Body of pancreas (tissue), 4 donors: ENCODE measurements around the gene TEFM. TPM values are rescaled to one million over a fixed set of nuclear protein-coding genes. Genes with fewer than 3 reads are reported as not detected.
"Not testable (repeated sequence)": the region's sequence is repeated elsewhere in the genome, so short reads cannot be mapped to it uniquely, and the experiment has no call there.

Experiments used
- ATAC-seq: fragments of 150-250 bp; one replicate; pipeline ENCODE4 v1.9.1; 2016
- DNase-seq, 4 donors: peaks; one replicate each; pipeline ENCODE4 v3.0.0-alpha.2; 2019
- H3K27ac ChIP-seq, 4 donors: fragments of 200-600 bp; sonication (generic); 1 replicate in 3 of 4; 2 replicates in 1 of 4; pipeline versions ENCODE4 v1.5.1 to v1.6.1; 2016 to 2019; ENCODE audit warnings: mild to moderate bottlenecking in 1 of 4, mixed read lengths in 1 of 4, moderate library complexity in 1 of 4
- H3K27me3 ChIP-seq, 2 donors: fragments of 200-600 bp; sonication (generic); one replicate each; pipeline ENCODE4 v1.6.0; 2016; ENCODE audit warnings: mild to moderate bottlenecking in 1 of 2
- H3K36me3 ChIP-seq, 2 donors: fragments of 200-600 bp; sonication (generic); replicated peaks in 1 of 2; 2 replicates each; pipeline ENCODE4 v1.5.1; 2016; ENCODE audit warnings: low read depth in 2 of 2; ENCODE audit not compliant: insufficient read depth in 1 of 2
- H3K4me1 ChIP-seq: fragments of 200-600 bp; sonication (generic); one replicate; pipeline ENCODE4 v1.6.0; 2016
- H3K4me3 ChIP-seq, 2 donors: fragments of 200-600 bp; sonication (generic); 1 replicate in 1 of 2; 2 replicates in 1 of 2; pipeline ENCODE4 v1.5.1; 2016 to 2019
- H3K9me3 ChIP-seq, 3 donors: fragments of 200-600 bp; sonication (generic); 1 replicate in 2 of 3; 2 replicates in 1 of 3; pipeline ENCODE4 v1.5.1; 2016
- POLR2A ChIP-seq, 3 donors: fragments of 450-650 bp; IDR thresholded peaks; one replicate each; pipeline ENCODE4 v1.6.1; 2016; ENCODE audit warnings: antibody characterized with exemption in 3 of 3, mild to moderate bottlenecking in 2 of 3
- WGBS, 2 donors: methylation state at CpG; one replicate each; pipeline ENCODE4 v1.1.5; 2017; 5-methylcytosine and 5-hydroxymethylcytosine counted together
- intact Hi-C: fragments of 100-400 bp; cut with DNase I; formaldehyde crosslinking; loops from one replicate; pipeline ENCODE4 v1.15.1; 2023
- total RNA-seq, 2 donors: library from RNA; depleted of rRNA; stranded (reverse); fragments of >200 nt; gene quantifications; one replicate each; pipeline ENCODE4 v1.1.0, GENCODE V29; 2016
- TF ChIP-seq, protein P1 (sequence below), 7 experiments: fragments of 450-650 bp in 4 of 7; fragments of 200-600 bp in 3 of 7; sonication (generic) in 3 of 7; IDR thresholded peaks; one replicate each; pipeline ENCODE4 v1.5.1; 2016 to 2019; ENCODE audit warnings: antibody characterized with exemption in 7 of 7

Gene TEFM
- total RNA-seq, 2 donors from 2014 or later, result 6.7 to 9.9 TPM

DNA sequence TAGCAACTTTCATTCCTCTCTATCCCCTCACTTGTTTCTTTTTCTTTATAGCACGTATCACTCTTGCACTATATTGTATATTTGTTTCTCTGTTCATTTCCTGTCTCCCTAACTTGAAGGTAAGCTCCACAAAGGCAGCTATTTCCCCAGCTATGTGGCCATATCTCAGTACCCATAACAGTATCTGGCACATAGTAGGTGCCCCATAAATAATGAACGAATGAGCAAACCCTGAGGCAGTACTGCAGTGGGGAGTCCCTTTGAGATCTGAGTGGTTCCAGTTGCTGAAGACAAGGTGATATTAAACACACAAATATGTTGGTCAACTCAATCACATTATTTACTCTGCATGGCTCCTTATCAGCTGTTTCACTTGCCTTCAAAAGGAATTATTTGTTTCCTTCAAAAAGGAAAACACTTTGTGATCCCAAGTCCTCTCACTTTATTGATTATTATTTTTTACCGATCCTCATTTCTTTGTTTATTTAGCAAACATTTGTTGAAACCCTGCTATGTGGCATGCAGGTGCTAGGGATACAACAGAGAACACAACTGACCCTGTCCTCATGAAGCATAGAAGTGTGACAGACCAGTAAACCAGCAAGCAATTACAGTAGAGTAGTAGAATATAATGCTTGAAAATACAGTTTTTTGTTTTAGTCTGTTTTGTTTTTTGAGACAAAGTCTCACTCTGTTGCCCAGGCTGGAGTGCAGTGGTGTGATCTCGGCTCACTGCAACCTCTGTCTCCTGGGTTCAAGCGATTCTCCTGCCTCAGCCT lies 10.0 kb upstream of the TEFM start:
- intact Hi-C loops, result no loop called here
- Histone ChIP-seq H3K4me1 (peaks cover 9% of the 10 kb centered on the region), H3K4me3 (no peak overlapping the region)

DNA sequence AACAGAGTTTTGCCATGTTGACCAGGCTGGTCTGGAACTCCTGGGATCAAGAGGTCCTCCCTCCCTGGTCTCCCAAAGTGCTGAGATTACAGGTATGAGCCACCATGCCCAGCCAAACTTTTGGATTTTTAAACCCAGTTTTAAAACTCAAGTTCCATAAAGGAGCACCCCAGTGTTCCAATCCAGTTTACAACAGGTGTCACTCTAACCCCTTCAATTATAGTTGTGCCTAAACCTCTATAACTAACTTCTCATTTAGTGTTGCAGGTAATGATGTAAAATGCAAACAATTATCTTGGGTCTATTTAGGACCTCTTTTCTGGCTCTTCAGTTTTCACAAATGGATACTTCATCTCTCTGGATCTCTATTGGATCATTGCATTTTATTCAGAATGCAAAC lies 7.9 kb upstream of the TEFM start:
- H3K27ac ChIP-seq, result no peak overlapping the region
- no peak overlapping the region for H3K4me3 ChIP-seq
- DNase-seq, result no peak
- intact Hi-C loops, result no loop called here
- H3K4me1 ChIP-seq, result peaks cover 9% of the 10 kb centered on the region
- H3K36me3 ChIP-seq, result no peaks in the 10 kb centered on the region
- no peaks in the 10 kb centered on the region for H3K27me3 ChIP-seq
- TF ChIP-seq, protein P1, sequence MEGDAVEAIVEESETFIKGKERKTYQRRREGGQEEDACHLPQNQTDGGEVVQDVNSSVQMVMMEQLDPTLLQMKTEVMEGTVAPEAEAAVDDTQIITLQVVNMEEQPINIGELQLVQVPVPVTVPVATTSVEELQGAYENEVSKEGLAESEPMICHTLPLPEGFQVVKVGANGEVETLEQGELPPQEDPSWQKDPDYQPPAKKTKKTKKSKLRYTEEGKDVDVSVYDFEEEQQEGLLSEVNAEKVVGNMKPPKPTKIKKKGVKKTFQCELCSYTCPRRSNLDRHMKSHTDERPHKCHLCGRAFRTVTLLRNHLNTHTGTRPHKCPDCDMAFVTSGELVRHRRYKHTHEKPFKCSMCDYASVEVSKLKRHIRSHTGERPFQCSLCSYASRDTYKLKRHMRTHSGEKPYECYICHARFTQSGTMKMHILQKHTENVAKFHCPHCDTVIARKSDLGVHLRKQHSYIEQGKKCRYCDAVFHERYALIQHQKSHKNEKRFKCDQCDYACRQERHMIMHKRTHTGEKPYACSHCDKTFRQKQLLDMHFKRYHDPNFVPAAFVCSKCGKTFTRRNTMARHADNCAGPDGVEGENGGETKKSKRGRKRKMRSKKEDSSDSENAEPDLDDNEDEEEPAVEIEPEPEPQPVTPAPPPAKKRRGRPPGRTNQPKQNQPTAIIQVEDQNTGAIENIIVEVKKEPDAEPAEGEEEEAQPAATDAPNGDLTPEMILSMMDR (IDR thresholded peaks at IDR 0.05), result no peak
- TF ChIP-seq POLR2A (IDR thresholded peaks at IDR 0.05), result no peak
- H3K9me3 ChIP-seq, result no peaks in the 10 kb centered on the region
- ATAC-seq, result no peak

More for the DNA sequence above, 10.0 kb upstream of the TEFM start:
- Histone ChIP-seq H3K9me3 (no peaks in the 10 kb centered on the region), H3K36me3 (no peaks in the 10 kb centered on the region), H3K27ac (no peak overlapping the region), H3K27me3 (no peaks in the 10 kb centered on the region)
- WGBS, 2 donors, result 54 to 55% methylated on average over 5 of the region's 5 CpGs
- ATAC-seq (no peak), DNase-seq (no peak)
- no peak for TF ChIP-seq POLR2A (IDR thresholded peaks at IDR 0.05)
- TF ChIP-seq, protein P1 (IDR thresholded peaks at IDR 0.05), result no peak

DNA sequence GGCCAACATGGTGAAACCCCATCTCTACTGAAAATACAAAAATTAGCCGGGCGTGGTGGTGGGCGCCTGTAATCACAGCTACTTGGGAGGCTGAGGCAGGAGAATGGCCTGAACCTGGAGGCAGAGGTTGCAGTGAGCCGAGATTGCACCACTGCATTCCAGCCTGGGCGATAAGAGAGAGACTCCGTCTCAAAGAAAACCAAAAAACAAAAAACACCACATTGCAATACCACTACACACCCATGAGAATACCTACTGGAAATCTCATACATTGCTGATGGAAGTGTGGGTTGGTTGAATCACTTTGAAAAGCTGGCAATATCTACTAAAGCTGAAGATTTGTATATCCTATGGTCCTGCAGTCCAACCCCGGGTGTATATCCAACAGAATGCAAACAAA lies 4.1 kb upstream of the TEFM start:
- ATAC-seq, H3K4me3 ChIP-seq, H3K27ac ChIP-seq, H3K36me3 ChIP-seq, intact Hi-C loops, DNase-seq, H3K9me3 ChIP-seq, H3K27me3 ChIP-seq: not testable (repeated sequence)
- H3K4me1 ChIP-seq, result peaks cover 15% of the 10 kb centered on the region
- 92 to 94% methylated on average over 7 of the region's 7 CpGs for WGBS, 2 donors

DNA sequence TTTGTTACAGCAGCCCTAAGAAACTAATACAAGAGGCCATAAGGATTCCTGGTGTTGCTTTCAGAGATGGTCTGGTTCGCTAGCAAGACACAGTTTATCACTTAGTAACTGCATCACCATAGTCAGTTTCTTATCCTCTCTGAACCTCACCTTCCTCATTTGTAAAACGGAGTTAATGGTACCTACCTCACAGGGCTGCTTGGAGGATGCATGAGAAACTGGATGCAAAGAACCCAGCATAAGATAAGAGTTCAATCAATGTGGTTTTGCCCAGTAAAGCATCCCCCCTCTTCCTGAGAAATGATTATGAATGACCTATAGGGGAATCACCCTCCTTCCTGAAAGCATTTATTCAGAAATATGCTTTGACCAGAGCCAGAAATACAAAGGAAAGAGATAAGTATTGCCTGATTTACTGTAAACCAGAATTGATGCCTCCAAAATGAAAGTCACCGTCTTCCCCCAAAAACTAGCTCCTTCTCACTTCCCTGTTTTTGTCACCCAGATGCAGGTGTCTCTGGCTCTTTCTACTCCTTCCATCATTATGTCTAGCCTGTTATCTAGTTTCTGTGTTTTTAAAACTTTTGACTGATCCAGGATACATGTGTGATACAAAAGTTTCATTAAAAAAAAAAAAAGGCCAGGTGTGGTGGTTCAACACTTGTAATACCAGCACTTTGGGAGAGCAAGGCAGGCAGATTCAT lies 2.8 kb upstream of the TEFM start:
- intact Hi-C loops, result no loop called here
- Histone ChIP-seq H3K27me3 (no peaks in the 10 kb centered on the region), H3K9me3 (no peaks in the 10 kb centered on the region), H3K27ac (no peak overlapping the region), H3K4me1 (peaks cover 17% of the 10 kb centered on the region), H3K4me3 (no peak overlapping the region), H3K36me3 (no peaks in the 10 kb centered on the region)
- TF ChIP-seq, protein P1 (IDR thresholded peaks at IDR 0.05), result no peak
- no peak for TF ChIP-seq POLR2A (IDR thresholded peaks at IDR 0.05)
- 72 to 80% methylated on average over 3 of the region's 3 CpGs for WGBS, 2 donors
- no peak for DNase-seq
- ATAC-seq, result no peak

DNA sequence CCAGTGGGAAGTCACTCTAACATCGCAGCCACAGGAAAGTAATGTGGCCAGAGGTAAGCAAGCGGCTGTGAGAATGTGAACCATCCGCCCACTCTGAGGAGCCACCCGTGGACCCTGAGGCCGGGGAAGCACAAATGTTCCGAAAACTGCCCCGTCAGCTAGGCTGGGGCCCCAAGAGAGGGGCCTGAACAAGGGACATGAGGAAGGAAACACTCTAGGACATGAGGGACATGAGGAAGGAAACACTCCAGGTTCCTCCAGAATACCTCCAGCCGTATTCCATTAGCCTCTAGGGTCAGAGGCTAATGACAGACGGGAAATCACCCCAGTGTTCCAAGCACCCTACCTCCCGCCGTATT lies 317 bp downstream of the TEFM start:
- peak overlapping the region; percentile 74 to 78 for H3K4me3 ChIP-seq
- ATAC-seq, result peak; percentile 40
- no peaks in the 10 kb centered on the region for H3K27me3 ChIP-seq
- DNase-seq, result peak in 1 of 4 donors; percentile 16
- H3K4me1 ChIP-seq, result peaks cover 17% of the 10 kb centered on the region
- H3K36me3 ChIP-seq, result no peaks in the 10 kb centered on the region
- WGBS, 2 donors, result 0 to 1% methylated on average over 11 of the region's 11 CpGs
- TF ChIP-seq, protein P1 (IDR thresholded peaks at IDR 0.05), result no peak
- TF ChIP-seq POLR2A (IDR thresholded peaks at IDR 0.05), result no peak
- H3K27ac ChIP-seq, result peak overlapping the region; percentile 48 to 87 (median 82)
- intact Hi-C loops, result no loop called here
- no peaks in the 10 kb centered on the region for H3K9me3 ChIP-seq
